ENCODE results near the gene PIGO. TPM values are rescaled to one million over a fixed set of nuclear protein-coding genes. Genes with fewer than 3 reads are reported as not detected.

Gene PIGO
- total and polyA plus RNA-seq, 9 of the 15 experiments (the other 6 are each of a cell fraction or from before 2014, with no cell fraction given) = 5.4 to 13.7 (median 9.7) TPM

GRCh38 chr9:35071814-35072460, 24.5 kb downstream of the PIGO start (continued):
- peak; percentile 43; the same call in 1 of the 2 replicates for TF ChIP-seq RREB1 (CRISPR knock-in tag; IDR thresholded peaks at IDR 0.05)
- TF ChIP-seq NFE2 (IDR thresholded peaks at IDR 0.05; ENCODE audit: low read depth) = peak; percentile 91
- TF ChIP-seq NFYB (IDR thresholded peaks at IDR 0.05; ENCODE audit: extremely low read depth, insufficient read length) = peak; percentile 54
- 0 out of 2 replicates have a peak, but pooled peaks have one; percentile 13 for TF ChIP-seq CBX1 (IDR thresholded peaks at IDR 0.05; ENCODE audit: low read depth)
- no peak for TF ChIP-seq ZNF655 (CRISPR knock-in tag; IDR thresholded peaks at IDR 0.05)
- peak; percentile 53 for TF ChIP-seq CHD1 (IDR thresholded peaks at IDR 0.05; ENCODE audit: low read length)
- TF ChIP-seq ZSCAN29 (IDR thresholded peaks at IDR 0.05) = no peak
- no peak for TF ChIP-seq ARNT (IDR thresholded peaks at IDR 0.05)
- peak; percentile 36 for TF ChIP-seq PCBP1 (IDR thresholded peaks at IDR 0.05; ENCODE audit: low read depth, low read length, poor library complexity, severe bottlenecking)
- TF ChIP-seq NR4A1 (CRISPR knock-in tag; IDR thresholded peaks at IDR 0.05) = no peak
- TF ChIP-seq NR4A1 (tag; IDR thresholded peaks at IDR 0.05) = peak; percentile 61; the same call in 1 of the 2 replicates
- TF ChIP-seq PHF8 (IDR thresholded peaks at IDR 0.05; ENCODE audit: borderline replicate concordance, low read length) = no peak; the same call in 1 of the 2 replicates
- TF ChIP-seq ZNF316 (IDR thresholded peaks at IDR 0.05) = peak; percentile 84
- peak; percentile 18; the same call in 1 of the 2 replicates for TF ChIP-seq ZNF263 (CRISPR knock-in tag; IDR thresholded peaks at IDR 0.05; ENCODE audit: borderline replicate concordance)
- peak; percentile 76 for TF ChIP-seq CCNT2 (IDR thresholded peaks at IDR 0.05; ENCODE audit: borderline replicate concordance, extremely low read depth, insufficient read length, low read depth, low read length)
- TF ChIP-seq SMAD4 (CRISPR knock-in tag; conservative IDR thresholded peaks at IDR 0.05) = peak; percentile 83
- TF ChIP-seq RBM22 (IDR thresholded peaks at IDR 0.05; ENCODE audit: low read depth, low read length, poor library complexity, severe bottlenecking) = peak; percentile 78
- no peak for TF ChIP-seq PHB2 (IDR thresholded peaks at IDR 0.05; ENCODE audit: low read depth)
- TF ChIP-seq ETS1 (conservative IDR thresholded peaks at IDR 0.05; ENCODE audit: control insufficient read depth, low read depth, low read length) = peak; percentile 72
- peak; percentile 9; the same call in 1 of the 2 replicates for TF ChIP-seq HNRNPL (IDR thresholded peaks at IDR 0.05; ENCODE audit: low read depth, low read length)
- TF ChIP-seq NCOA4 (IDR thresholded peaks at IDR 0.05; ENCODE audit: partially characterized antibody) = no peak

Measured in K562 (cell line).